Activated CD4-positive, alpha-beta T cell treated with anti-CD3 and anti-CD28 coated beads, Interleukin-2, amount 50 U/mL, for 16 hours (primary cell): ENCODE results near the gene BMP6.
A peak's percentile ranks its signal among the peaks of the same experiment; 100 is the strongest.

Experiments
- DNase-seq: peaks from one replicate; pipeline ENCODE4 v3.0.0-alpha.2; 2020

Gene BMP6

GRCh38 chr6:7725849-7726415 lies at the start of gene BMP6:
Gene BMP6, plus strand, starts transcription at chr6:7726099. Its CDS starts 857 bp downstream, at chr6:7726956.
- peak; percentile 70 for DNase-seq

- no peak for DNase-seq
Measured at GRCh38 chr6:7677229-7677628, 48.7 kb upstream of the BMP6 start.

DNA sequence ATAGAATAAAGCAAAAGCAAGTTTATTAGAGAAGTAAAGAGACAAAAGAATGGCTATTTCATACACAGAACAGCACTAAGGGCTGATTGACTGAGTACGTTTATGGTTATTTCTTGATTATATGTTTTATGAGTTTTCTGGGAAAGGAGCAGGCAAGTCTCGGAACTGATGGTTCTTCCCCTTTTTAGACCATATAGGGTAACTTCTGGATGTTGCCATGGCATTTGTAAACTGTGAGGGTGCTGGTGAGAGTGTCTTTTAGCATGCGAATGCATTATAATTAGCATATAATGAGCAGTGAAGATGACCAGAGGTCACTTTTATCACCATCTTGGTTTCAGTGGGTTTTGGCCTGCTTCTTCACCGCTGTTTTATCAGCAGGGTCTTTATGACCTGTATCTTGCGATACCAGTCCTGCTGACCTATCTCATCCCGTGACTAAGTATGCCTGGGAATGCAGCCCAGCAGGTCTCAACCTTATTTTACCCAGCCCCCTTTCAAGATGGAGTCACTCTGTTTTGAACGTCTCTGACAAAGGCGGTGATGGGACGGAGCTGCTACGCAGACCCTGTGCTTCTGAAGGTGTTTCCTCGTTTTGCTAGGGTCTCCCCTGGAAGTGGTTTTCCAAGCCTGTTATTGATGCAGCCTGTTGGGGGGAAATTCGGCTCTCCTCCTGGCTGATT lies 45.4 kb upstream of the BMP6 start:
- no peak for DNase-seq

GRCh38 chr6:7681449-7681848 lies 44.5 kb upstream of the BMP6 start:
- no peak for DNase-seq

GRCh38 chr6:7684076-7684475 lies 41.8 kb upstream of the BMP6 start:
- no peak for DNase-seq

- DNase-seq: no peak
Measured at GRCh38 chr6:7684843-7685242, 41.1 kb upstream of the BMP6 start.

DNA sequence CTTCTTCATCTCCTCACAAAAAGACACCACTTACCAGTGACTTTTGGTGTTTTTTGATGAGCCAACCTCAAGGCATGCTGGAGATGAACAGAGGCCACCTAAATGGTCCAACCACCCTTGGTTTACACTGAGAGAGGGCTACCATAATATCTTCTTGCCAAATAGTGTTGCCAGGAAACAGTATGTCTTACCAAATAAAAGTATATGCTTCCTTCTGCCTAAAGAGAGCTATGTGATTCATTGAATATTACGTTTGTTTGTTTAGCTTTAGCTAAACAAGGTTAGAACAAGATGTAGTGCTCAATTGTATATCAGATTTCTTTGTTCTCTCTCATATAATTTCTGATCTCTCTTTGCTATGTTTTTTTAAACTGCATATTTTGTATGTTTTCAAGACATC lies 40.6 kb upstream of the BMP6 start:
- DNase-seq: no peak

GRCh38 chr6:7687145-7688111 lies 38.5 kb upstream of the BMP6 start:
- no peak for DNase-seq

DNA sequence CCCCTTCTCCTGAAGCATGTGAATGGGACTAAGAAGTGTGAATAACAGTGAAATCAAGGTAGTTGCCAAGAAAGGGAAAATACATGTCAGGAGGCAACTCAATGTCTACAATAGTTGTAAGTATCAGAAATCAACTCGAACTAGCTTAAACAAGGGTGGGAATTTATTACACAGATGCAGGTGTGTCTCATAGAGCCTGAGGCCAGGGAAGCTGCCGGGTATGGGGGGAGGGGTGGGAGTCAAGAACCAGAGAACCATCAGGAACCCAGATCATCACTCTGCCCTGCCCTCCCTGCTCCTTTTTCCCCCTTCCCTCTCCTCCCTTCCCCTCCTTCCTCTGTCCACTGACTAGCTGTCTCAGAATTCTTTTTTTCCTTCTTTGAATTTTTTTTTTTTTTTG lies 34.9 kb upstream of the BMP6 start:
- DNase-seq: no peak

DNA sequence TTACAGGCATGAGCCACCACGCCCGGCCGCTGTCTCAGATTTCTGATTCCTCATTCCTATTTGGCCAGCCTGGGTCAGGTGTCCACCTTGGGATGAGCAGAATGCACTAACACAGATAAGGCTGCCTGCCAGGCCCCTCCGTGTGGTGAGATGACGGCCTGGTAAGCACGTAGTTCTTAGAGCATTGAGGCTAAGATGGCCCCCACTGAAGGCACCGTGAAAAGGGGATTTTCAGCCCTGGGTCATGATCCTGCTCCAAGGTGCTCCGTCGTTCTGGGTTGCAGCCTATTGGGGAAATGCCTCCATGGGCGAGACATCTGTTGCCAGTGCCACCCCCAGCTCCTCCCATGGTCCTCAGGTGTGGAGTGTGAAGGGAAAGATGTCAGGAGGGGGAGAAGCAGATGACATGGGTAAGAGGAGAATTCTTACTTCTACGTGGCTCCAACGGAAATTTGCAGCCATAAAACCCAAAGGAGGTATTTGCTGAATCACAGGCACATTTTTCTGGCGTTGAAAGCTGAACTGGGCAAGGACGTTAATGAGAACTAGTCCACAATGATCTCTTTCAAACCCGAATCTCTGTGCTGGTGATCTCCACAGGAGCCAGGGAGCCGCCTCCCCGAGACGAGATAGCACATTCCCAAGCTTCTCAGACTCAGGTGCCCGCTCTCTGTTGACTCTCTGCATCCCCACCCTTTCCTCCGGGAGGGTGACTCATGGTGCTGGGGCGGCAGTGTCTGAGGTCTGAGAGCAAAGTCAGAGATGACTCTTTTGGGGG lies 34.0 kb upstream of the BMP6 start:
- no peak for DNase-seq

DNA sequence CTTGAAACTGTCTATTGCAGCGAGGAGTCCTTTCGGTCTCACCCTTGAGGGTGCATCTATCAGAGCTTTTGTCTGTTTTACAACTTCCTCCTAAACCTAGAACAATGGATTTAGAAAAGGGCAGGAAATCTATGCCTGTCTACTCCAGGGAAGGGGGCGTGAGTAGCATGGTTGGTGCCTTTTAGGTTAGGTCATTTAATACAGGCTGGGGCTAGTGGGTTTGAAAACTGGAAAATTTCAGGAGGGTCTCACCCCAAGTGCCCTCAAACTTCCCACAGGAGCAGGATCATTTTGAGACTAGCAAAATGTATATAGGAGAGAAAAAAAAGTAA lies 33.5 kb upstream of the BMP6 start:
- no peak for DNase-seq

GRCh38 chr6:7693827-7694226 lies 32.1 kb upstream of the BMP6 start:
- DNase-seq: no peak

GRCh38 chr6:7696061-7696460 lies 29.8 kb upstream of the BMP6 start:
- DNase-seq: no peak

DNA sequence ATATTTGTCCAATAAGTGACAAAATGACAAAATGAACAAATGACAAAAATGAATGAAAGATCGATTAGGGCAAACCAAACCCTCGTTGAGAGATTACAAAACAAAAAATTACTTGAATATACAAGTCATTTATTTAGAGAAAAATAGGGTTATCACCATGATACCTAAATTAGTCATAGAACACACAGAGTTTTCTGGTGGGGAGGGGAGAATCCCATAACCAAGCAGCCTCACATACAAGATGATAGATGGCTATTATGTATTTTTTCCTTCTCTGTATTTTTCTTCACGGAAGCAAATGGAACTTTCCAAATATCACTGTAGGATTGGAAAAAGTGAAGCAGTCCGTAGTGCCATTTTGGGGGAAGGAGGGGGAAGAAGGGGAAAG lies 28.5 kb upstream of the BMP6 start:
- DNase-seq: peak; percentile 4

DNA sequence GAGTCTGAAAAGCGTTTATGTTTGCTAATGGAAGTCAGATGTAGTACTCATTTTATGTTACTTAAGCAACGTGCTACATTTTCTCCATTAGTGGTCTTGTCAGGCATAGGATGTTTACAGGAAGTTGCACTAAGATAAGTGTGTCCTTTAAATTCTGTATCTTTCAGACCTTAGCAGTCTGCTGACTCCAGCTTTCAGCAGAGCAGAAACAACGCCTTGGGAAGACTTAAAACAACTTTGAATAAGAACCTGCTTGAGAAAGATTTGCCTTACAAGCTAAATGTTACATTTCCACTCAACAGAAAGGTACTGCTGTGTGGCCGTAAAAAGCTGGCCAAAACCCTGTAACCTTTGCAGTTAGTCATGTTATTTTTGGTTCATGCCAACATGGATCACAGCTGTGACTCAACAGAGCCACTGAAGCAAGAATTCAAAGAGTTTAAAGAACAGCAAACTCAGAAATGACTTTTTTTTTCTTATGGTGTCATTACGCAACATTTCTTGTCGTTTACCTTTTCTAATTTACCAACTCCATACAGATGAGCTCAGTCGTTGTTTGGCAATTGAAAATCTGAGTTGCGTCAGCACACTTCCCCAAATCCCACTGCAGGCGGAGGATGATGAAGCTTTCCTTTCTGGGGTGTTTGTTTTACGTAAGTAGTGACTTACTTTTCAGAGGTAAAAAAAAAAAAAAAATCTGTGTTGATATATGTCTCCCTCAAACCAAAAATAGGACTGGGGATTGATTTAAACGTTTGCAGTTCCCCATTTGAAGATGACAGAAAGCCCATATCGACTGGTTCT lies 27.9 kb upstream of the BMP6 start:
- peak; percentile 10 for DNase-seq

DNA sequence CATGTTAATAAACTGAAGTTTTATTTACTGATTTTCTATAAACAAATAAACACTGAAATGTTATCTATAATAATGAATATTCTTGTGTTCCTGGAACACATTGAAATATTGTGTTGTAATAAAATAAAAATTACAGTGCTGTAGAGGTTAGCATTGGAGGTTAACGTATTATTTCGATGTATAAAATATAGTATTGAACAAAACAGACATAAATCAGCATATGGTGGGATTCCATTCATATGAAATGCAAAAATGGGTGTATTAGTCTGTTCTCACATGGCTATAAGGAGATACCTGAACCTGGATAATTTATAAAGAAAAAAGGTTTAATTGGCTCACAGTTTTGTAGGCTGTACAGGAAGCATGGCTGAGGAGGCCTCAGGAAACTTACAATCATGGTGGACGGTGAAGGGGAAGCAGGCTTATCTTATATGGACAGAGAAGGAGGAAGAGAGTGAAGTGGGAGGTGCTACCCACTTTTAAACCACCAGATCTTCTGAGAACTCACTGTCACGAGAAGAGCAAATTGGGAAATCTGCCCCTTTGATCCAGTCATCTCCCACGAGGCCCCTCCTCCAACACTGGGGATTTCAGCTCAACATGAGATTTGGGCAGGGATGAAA lies 24.6 kb upstream of the BMP6 start:
- no peak for DNase-seq

DNA sequence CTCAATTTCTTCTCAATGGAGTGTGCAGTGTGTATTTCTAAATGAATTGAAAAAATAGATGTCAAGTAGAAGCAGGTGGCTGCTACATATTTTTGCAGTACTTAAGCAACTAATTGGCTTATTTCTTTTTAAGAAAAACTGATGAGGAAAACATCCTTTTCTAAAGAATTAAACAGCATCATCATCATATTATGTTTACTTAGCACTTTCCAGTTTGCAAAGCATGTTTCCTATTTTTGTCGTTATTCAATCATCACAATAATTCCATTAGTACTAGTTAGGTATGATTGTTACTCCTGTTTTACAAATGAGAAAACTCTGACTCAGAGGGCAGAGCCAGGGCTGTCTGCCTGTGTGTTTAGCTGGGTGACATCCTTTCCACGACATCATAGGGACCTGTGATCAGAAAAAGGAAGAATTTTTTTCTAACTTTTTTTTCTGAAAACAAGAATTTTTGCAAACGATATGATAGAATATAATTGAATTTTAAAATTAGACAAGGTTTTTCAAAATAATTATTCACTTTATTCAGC lies 22.7 kb upstream of the BMP6 start:
- DNase-seq: no peak

GRCh38 chr6:7705483-7705882 lies 20.4 kb upstream of the BMP6 start:
- DNase-seq: no peak

GRCh38 chr6:7706269-7706668 lies 19.6 kb upstream of the BMP6 start:
- no peak for DNase-seq

DNA sequence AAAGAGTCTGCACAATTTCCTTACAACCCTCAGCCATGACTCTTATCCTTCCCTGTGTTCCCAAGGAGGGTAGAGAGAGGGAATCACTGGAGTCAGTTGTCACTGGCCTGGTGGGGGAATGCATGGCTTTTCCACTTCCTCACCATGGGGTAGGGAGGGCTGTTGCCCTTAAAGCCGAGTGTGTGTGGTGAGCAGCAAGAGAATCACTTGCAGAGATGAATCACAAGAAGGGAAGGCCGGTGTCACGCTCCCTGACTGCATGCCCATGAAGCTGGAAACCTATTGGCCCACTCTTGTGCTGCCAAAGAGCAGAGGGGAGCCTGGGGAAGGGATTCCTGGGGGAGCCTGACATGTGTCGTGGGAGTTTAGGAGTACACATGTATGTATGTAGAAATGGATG lies 18.1 kb upstream of the BMP6 start:
- no peak for DNase-seq

DNA sequence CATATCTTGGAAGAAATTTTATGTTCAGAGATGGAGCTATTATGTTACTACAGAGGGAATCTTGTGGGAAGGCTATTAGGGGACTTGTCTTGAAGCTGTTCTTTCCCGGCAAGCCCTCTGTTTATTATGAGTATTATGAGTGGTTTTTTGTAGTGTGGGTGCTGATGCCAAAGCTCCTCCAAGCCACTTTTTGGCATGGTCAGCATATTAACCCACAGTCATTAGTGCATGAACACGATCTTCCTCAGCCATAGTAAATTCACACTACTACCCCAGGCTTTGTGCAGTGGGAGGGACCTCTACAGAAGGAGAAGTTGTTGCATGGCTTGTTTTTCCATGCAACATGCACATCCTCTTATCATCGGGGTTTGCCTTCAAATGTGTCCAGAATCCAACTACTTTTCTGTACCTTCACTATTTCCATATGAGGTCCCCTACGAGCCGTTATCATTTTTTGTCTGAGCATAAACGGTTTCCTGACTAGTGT lies 6.5 kb upstream of the BMP6 start:
- DNase-seq: no peak
